Left renal cortex interstitium (tissue), 4 donors: ENCODE measurements around the gene TXLNB. TPM values are rescaled to one million over a fixed set of nuclear protein-coding genes. Genes with fewer than 3 reads are reported as not detected.

Experiments
- DNase-seq, 4 donors: peaks; one replicate each; pipeline ENCODE4 v3.0.0-alpha.2; 2013; ENCODE audit warnings: low read depth in 4 of 4, low spot score in 2 of 4, missing footprints in 1 of 4
- polyA plus RNA-seq, 4 donors: library from polyadenylated mRNA; unstranded; fragments of 120-200 nt; gene quantifications; one replicate each; pipeline ENCODE4 v1.2.1, GENCODE V29; 2013; ENCODE audit not compliant: insufficient read length in 4 of 4

Gene TXLNB
- polyA plus RNA-seq, 4 donors, result 1.6 to 2.5 (median 1.8) TPM

- DNase-seq, result no peak
Observed at GRCh38 chr6:139275279-139276055, 16.3 kb downstream of the TXLNB start.

- no peak for DNase-seq
Observed at GRCh38 chr6:139271056-139271455, 20.7 kb downstream of the TXLNB start.

- DNase-seq, result no peak
Observed at GRCh38 chr6:139270249-139270648, 21.5 kb downstream of the TXLNB start.

- DNase-seq, result no peak
Observed at GRCh38 chr6:139265512-139266190, 26.1 kb downstream of the TXLNB start.

GRCh38 chr6:139262519-139263300 lies 29.1 kb downstream of the TXLNB start:
- DNase-seq, result no peak

- DNase-seq, result no peak
Observed at GRCh38 chr6:139257821-139258398, 33.9 kb downstream of the TXLNB start.

- no peak for DNase-seq
Observed at GRCh38 chr6:139257291-139257690, 34.5 kb downstream of the TXLNB start.

- no peak for DNase-seq
Observed at GRCh38 chr6:139256087-139256486, 35.7 kb downstream of the TXLNB start.

GRCh38 chr6:139254196-139254595 lies 37.6 kb downstream of the TXLNB start:
- DNase-seq, result no peak

- DNase-seq, result no peak
Observed at GRCh38 chr6:139253656-139254055, 38.1 kb downstream of the TXLNB start.

- DNase-seq, result no peak
Observed at GRCh38 chr6:139251691-139252390, 40.0 kb downstream of the TXLNB start.

- DNase-seq, result no peak
Observed at GRCh38 chr6:139251045-139251690, 40.6 kb downstream of the TXLNB start.

- DNase-seq, result no peak
Observed at GRCh38 chr6:139250296-139251044, 41.3 kb downstream of the TXLNB start.

GRCh38 chr6:139249395-139249794 lies 42.4 kb downstream of the TXLNB start:
- no peak for DNase-seq

- DNase-seq, result no peak
Observed at GRCh38 chr6:139248911-139249310, 42.9 kb downstream of the TXLNB start.

GRCh38 chr6:139247618-139248017 lies 44.2 kb downstream of the TXLNB start:
- no peak for DNase-seq

GRCh38 chr6:139243536-139243935 lies 48.3 kb downstream of the TXLNB start:
- DNase-seq, result no peak

GRCh38 chr6:139242457-139243240 lies 49.1 kb downstream of the TXLNB start:
- DNase-seq, result no peak
